GM18907 (cell line): Measurements from ENCODE around the gene ITGAV.
"Not testable (repeated sequence)": the region's sequence is repeated elsewhere in the genome, so short reads cannot be mapped to it uniquely, and the experiment has no call there.

Source experiments
- ATAC-seq: cut with Tn5 transposase; IDR thresholded peaks from one replicate; pipeline ENCODE4 v1.9.1; 2021; ENCODE audit warnings: mild to moderate bottlenecking, moderate library complexity; ENCODE audit not compliant: unreplicated experiment

Gene ITGAV

GRCh38 chr2:186589612-186590349 lies at the start of gene ITGAV:
Gene ITGAV, plus strand, starts transcription at chr2:186590056. Its CDS starts 283 bp downstream, at chr2:186590339.
- peak; percentile 99 for ATAC-seq

GRCh38 chr2:186540941-186541340 lies 48.9 kb upstream of the ITGAV start:
- no peak for ATAC-seq

GRCh38 chr2:186542002-186542401 lies 47.9 kb upstream of the ITGAV start:
- ATAC-seq: no peak

- no peak for ATAC-seq
Measured at GRCh38 chr2:186543561-186544131, 46.2 kb upstream of the ITGAV start.

- ATAC-seq: no peak
Measured at GRCh38 chr2:186544255-186544675, 45.6 kb upstream of the ITGAV start.

GRCh38 chr2:186546846-186547245 lies 43.0 kb upstream of the ITGAV start:
- no peak for ATAC-seq

GRCh38 chr2:186551323-186552050 lies 38.4 kb upstream of the ITGAV start:
- no peak for ATAC-seq

GRCh38 chr2:186554429-186554828 lies 35.4 kb upstream of the ITGAV start:
- no peak for ATAC-seq

- ATAC-seq: no peak
Measured at GRCh38 chr2:186554850-186555671, 34.8 kb upstream of the ITGAV start.

- ATAC-seq: no peak
Measured at GRCh38 chr2:186558512-186559276, 31.2 kb upstream of the ITGAV start.

- peak; percentile 50 for ATAC-seq
Measured at GRCh38 chr2:186559370-186559769, 30.5 kb upstream of the ITGAV start.

GRCh38 chr2:186559848-186560247 lies 30.0 kb upstream of the ITGAV start:
- peak; percentile 64 for ATAC-seq

- ATAC-seq: no peak
Measured at GRCh38 chr2:186560254-186560653, 29.6 kb upstream of the ITGAV start.

GRCh38 chr2:186561467-186562208 lies 28.2 kb upstream of the ITGAV start:
- ATAC-seq: no peak

GRCh38 chr2:186562209-186562578 lies 27.7 kb upstream of the ITGAV start:
- ATAC-seq: no peak

- not testable (repeated sequence) for ATAC-seq
Measured at GRCh38 chr2:186568600-186568999, 21.3 kb upstream of the ITGAV start.

- ATAC-seq: not testable (repeated sequence)
Measured at GRCh38 chr2:186569127-186569526, 20.7 kb upstream of the ITGAV start.

GRCh38 chr2:186569897-186570296 lies 20.0 kb upstream of the ITGAV start:
- no peak for ATAC-seq

- no peak for ATAC-seq
Measured at GRCh38 chr2:186570604-186571003, 19.3 kb upstream of the ITGAV start.

- no peak for ATAC-seq
Measured at GRCh38 chr2:186572705-186573104, 17.2 kb upstream of the ITGAV start.
